ENCODE results near the gene XPNPEP2.

DNA sequence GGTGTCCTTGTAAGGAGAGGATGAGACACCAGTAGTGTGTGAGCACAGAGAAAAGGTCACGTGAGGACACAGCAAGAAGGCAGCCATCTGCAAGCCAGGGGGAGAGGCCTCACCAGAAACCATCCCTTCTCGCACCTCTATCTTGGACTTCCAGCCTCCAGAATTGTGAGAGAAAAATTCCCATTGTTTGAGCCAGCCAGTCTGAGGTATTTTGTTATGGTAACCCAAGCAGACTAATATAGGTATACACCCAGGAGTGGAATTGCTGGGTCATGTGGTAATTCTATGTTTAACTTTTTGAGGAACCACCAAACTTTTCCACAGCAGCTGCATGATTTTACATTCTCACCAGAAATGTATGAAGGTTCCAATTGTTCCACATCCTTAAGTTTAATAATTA is 79.3 kb downstream of the XPNPEP2 start:
- TF ChIP-seq, protein P1, sequence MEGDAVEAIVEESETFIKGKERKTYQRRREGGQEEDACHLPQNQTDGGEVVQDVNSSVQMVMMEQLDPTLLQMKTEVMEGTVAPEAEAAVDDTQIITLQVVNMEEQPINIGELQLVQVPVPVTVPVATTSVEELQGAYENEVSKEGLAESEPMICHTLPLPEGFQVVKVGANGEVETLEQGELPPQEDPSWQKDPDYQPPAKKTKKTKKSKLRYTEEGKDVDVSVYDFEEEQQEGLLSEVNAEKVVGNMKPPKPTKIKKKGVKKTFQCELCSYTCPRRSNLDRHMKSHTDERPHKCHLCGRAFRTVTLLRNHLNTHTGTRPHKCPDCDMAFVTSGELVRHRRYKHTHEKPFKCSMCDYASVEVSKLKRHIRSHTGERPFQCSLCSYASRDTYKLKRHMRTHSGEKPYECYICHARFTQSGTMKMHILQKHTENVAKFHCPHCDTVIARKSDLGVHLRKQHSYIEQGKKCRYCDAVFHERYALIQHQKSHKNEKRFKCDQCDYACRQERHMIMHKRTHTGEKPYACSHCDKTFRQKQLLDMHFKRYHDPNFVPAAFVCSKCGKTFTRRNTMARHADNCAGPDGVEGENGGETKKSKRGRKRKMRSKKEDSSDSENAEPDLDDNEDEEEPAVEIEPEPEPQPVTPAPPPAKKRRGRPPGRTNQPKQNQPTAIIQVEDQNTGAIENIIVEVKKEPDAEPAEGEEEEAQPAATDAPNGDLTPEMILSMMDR (IDR thresholded peaks at IDR 0.05) = no peak
- TF ChIP-seq, protein P2, sequence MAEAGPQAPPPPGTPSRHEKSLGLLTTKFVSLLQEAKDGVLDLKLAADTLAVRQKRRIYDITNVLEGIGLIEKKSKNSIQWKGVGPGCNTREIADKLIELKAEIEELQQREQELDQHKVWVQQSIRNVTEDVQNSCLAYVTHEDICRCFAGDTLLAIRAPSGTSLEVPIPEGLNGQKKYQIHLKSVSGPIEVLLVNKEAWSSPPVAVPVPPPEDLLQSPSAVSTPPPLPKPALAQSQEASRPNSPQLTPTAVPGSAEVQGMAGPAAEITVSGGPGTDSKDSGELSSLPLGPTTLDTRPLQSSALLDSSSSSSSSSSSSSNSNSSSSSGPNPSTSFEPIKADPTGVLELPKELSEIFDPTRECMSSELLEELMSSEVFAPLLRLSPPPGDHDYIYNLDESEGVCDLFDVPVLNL (CRISPR knock-in tag; IDR thresholded peaks at IDR 0.05; ENCODE audit: borderline replicate concordance, low read depth) = no peak
- TF ChIP-seq, protein P3, sequence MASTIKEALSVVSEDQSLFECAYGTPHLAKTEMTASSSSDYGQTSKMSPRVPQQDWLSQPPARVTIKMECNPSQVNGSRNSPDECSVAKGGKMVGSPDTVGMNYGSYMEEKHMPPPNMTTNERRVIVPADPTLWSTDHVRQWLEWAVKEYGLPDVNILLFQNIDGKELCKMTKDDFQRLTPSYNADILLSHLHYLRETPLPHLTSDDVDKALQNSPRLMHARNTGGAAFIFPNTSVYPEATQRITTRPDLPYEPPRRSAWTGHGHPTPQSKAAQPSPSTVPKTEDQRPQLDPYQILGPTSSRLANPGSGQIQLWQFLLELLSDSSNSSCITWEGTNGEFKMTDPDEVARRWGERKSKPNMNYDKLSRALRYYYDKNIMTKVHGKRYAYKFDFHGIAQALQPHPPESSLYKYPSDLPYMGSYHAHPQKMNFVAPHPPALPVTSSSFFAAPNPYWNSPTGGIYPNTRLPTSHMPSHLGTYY (CRISPR knock-in tag; IDR thresholded peaks at IDR 0.05) = no peak
- TF ChIP-seq NFYB (CRISPR knock-in tag; conservative IDR thresholded peaks at IDR 0.05; ENCODE audit: low read depth) = no peak
- TF ChIP-seq, protein P4, sequence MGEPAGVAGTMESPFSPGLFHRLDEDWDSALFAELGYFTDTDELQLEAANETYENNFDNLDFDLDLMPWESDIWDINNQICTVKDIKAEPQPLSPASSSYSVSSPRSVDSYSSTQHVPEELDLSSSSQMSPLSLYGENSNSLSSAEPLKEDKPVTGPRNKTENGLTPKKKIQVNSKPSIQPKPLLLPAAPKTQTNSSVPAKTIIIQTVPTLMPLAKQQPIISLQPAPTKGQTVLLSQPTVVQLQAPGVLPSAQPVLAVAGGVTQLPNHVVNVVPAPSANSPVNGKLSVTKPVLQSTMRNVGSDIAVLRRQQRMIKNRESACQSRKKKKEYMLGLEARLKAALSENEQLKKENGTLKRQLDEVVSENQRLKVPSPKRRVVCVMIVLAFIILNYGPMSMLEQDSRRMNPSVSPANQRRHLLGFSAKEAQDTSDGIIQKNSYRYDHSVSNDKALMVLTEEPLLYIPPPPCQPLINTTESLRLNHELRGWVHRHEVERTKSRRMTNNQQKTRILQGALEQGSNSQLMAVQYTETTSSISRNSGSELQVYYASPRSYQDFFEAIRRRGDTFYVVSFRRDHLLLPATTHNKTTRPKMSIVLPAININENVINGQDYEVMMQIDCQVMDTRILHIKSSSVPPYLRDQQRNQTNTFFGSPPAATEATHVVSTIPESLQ (CRISPR knock-in tag; IDR thresholded peaks at IDR 0.05) = no peak
